ENCODE measurements around the gene CHI3L2. TPM values are rescaled to one million over a fixed set of nuclear protein-coding genes. Genes with fewer than 3 reads are reported as not detected.

The CHI3L2 gene
- total and polyA plus RNA-seq, 2 experiments from 2014 or later, result 0.68 TPM; not detected in 1

DNA sequence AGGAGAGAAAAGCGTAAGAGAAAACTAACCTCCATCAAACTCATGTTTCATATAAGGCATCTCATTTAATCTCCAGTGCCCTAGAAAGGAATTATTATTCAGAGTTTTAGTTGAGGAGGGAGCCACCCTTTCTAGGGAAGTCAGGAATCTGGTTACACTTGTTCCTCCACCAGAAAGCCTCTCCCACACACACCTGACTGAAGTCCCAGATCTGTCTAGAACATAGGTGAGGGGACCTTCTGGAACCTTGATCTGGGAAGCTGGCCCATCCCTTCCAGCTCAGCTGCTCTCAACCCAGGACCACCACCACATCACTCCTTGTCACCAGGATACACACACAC, 25.2 kb upstream of the CHI3L2 start:
- Histone ChIP-seq H2AFZ (no peak overlapping the region), H3F3A (replicated peaks; ENCODE audit: low read depth) (no peaks in the 10 kb centered on the region), H3K79me2 (replicated peaks; ENCODE audit: insufficient read depth) (no peaks in the 10 kb centered on the region), H3K4me3 (no peak overlapping the region), H3K27ac (ENCODE audit: low read depth) (no peak overlapping the region), H3K4me1 (ENCODE audit: insufficient read depth) (peaks cover 8% of the 10 kb centered on the region; the same call in 1 of the 2 replicates), H3K4me2 (no peak overlapping the region), H4K20me1 (replicated peaks; ENCODE audit: insufficient read depth) (no peaks in the 10 kb centered on the region), H3K27me3 (ENCODE audit: insufficient read depth) (peaks cover 39% of the 10 kb centered on the region), H3K36me3 (ENCODE audit: insufficient read depth) (no peaks in the 10 kb centered on the region), H3K9me2 (ENCODE audit: insufficient read depth) (no peaks in the 10 kb centered on the region)
- Mint-ChIP-seq H3K4me3 (no peak overlapping the region), H3K9me3 (no peaks in the 10 kb centered on the region; the same call in 1 of the 3 replicates), H3K27me3 (ENCODE audit: insufficient read depth, low read depth, poor library complexity) (peaks cover 28% of the 10 kb centered on the region), H3K4me1 (peaks cover 11% of the 10 kb centered on the region), H3K36me3 (ENCODE audit: low read depth) (peaks cover 2% of the 10 kb centered on the region; the same call in 1 of the 3 replicates), H3K27ac (no peak overlapping the region)
- TF ChIP-seq CREB1 (CRISPR knock-in tag; IDR thresholded peaks at IDR 0.05; ENCODE audit: low read depth) (no peak), ETS1 (IDR thresholded peaks at IDR 0.05) (no peak), POLR2AphosphoS5 (IDR thresholded peaks at IDR 0.05; ENCODE audit: low read depth) (no peak), EZH2phosphoT487 (IDR thresholded peaks at IDR 0.05; ENCODE audit: unreplicated experiment) (no peak), JUNB (IDR thresholded peaks at IDR 0.05; ENCODE audit: unreplicated experiment) (no peak), EZH2 (IDR thresholded peaks at IDR 0.05; ENCODE audit: low read depth, unreplicated experiment) (no peak), STAT1 (IDR thresholded peaks at IDR 0.05; ENCODE audit: unreplicated experiment) (no peak), ZNF114 (CRISPR knock-in tag; IDR thresholded peaks at IDR 0.05) (no peak), REST (IDR thresholded peaks at IDR 0.05; ENCODE audit: unreplicated experiment) (no peak), ZNF331 (CRISPR knock-in tag; IDR thresholded peaks at IDR 0.05; ENCODE audit: low read depth) (no peak), NANOG (IDR thresholded peaks at IDR 0.05; ENCODE audit: borderline replicate concordance) (no peak)
- TF ChIP-seq, protein P1, sequence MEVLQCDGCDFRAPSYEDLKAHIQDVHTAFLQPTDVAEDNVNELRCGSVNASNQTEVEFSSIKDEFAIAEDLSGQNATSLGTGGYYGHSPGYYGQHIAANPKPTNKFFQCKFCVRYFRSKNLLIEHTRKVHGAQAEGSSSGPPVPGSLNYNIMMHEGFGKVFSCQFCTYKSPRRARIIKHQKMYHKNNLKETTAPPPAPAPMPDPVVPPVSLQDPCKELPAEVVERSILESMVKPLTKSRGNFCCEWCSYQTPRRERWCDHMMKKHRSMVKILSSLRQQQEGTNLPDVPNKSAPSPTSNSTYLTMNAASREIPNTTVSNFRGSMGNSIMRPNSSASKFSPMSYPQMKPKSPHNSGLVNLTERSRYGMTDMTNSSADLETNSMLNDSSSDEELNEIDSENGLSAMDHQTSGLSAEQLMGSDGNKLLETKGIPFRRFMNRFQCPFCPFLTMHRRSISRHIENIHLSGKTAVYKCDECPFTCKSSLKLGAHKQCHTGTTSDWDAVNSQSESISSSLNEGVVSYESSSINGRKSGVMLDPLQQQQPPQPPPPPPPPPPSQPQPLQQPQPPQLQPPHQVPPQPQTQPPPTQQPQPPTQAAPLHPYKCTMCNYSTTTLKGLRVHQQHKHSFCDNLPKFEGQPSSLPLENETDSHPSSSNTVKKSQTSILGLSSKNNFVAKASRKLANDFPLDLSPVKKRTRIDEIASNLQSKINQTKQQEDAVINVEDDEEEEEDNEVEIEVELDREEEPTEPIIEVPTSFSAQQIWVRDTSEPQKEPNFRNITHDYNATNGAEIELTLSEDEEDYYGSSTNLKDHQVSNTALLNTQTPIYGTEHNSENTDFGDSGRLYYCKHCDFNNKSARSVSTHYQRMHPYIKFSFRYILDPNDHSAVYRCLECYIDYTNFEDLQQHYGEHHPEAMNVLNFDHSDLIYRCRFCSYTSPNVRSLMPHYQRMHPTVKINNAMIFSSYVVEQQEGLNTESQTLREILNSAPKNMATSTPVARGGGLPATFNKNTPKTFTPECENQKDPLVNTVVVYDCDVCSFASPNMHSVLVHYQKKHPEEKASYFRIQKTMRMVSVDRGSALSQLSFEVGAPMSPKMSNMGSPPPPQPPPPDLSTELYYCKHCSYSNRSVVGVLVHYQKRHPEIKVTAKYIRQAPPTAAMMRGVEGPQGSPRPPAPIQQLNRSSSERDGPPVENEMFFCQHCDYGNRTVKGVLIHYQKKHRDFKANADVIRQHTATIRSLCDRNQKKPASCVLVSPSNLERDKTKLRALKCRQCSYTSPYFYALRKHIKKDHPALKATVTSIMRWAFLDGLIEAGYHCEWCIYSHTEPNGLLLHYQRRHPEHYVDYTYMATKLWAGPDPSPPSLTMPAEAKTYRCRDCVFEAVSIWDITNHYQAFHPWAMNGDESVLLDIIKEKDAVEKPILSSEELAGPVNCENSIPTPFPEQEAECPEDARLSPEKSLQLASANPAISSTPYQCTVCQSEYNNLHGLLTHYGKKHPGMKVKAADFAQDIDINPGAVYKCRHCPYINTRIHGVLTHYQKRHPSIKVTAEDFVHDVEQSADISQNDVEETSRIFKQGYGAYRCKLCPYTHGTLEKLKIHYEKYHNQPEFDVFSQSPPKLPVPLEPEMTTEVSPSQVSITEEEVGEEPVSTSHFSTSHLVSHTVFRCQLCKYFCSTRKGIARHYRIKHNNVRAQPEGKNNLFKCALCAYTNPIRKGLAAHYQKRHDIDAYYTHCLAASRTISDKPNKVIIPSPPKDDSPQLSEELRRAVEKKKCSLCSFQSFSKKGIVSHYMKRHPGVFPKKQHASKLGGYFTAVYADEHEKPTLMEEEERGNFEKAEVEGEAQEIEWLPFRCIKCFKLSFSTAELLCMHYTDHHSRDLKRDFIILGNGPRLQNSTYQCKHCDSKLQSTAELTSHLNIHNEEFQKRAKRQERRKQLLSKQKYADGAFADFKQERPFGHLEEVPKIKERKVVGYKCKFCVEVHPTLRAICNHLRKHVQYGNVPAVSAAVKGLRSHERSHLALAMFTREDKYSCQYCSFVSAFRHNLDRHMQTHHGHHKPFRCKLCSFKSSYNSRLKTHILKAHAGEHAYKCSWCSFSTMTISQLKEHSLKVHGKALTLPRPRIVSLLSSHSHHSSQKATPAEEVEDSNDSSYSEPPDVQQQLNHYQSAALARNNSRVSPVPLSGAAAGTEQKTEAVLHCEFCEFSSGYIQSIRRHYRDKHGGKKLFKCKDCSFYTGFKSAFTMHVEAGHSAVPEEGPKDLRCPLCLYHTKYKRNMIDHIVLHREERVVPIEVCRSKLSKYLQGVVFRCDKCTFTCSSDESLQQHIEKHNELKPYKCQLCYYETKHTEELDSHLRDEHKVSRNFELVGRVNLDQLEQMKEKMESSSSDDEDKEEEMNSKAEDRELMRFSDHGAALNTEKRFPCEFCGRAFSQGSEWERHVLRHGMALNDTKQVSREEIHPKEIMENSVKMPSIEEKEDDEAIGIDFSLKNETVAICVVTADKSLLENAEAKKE (CRISPR knock-in tag; IDR thresholded peaks at IDR 0.05), result no peak
- TF ChIP-seq, protein P2, sequence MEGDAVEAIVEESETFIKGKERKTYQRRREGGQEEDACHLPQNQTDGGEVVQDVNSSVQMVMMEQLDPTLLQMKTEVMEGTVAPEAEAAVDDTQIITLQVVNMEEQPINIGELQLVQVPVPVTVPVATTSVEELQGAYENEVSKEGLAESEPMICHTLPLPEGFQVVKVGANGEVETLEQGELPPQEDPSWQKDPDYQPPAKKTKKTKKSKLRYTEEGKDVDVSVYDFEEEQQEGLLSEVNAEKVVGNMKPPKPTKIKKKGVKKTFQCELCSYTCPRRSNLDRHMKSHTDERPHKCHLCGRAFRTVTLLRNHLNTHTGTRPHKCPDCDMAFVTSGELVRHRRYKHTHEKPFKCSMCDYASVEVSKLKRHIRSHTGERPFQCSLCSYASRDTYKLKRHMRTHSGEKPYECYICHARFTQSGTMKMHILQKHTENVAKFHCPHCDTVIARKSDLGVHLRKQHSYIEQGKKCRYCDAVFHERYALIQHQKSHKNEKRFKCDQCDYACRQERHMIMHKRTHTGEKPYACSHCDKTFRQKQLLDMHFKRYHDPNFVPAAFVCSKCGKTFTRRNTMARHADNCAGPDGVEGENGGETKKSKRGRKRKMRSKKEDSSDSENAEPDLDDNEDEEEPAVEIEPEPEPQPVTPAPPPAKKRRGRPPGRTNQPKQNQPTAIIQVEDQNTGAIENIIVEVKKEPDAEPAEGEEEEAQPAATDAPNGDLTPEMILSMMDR (conservative IDR thresholded peaks at IDR 0.05; ENCODE audit: low read depth in 2 of 2), result no peak
- DNase-seq (ENCODE audit: low spot score), result no peak
- no peak for ATAC-seq

Data from GM23338 (cell line).